ENCODE data around the gene TOR1AIP1.

TOR1AIP1 gene

GRCh38 chr1:179883040-179883744 lies 1.1 kb downstream of the TOR1AIP1 start:
- no peak for DNase-seq

GRCh38 chr1:179883745-179884138 lies 1.7 kb downstream of the TOR1AIP1 start:
- DNase-seq, result no peak

DNA sequence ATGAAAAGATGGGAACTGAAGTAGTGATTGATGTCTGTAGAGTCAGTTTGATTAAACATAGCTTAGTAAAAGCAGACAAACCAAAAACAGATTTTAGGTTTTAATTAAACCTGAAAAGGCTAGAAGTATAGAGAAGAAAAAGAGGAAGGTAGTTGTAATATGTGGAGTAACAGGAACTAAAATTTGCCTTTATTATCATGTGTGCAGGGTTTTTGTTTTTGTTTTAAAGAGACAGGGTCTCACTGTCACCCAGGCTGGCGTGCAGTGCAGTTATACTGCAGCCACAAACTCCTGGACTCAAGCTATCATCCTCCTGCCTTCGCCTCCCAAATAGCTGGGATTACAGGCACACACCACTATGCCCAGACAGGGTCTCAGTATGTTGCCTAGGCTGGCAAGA lies 6.0 kb downstream of the TOR1AIP1 start:
- no peak for DNase-seq

- DNase-seq, result no peak
Observed at GRCh38 chr1:179889589-179889988, 7.5 kb downstream of the TOR1AIP1 start.

DNA sequence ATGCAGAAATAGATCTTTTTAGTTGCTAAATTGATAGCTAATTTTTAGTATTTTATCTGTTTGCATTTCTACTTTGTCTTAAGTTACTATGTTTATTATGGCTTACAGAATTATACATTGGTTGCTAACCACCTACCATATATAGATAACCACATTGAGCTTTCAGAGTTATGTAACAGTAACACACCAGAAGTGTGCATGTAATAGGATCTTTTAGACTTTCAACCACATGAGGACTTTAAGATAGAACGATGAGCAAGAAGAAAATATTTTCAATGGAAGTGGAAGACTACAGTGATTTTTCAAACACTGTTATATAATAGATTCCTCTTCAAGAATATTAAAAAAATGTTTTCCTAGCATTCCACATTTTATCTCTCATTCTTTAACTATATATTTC lies 28.8 kb downstream of the TOR1AIP1 start:
- no peak for DNase-seq

- DNase-seq, result no peak
Observed at GRCh38 chr1:179911812-179912211, 29.7 kb downstream of the TOR1AIP1 start.

GRCh38 chr1:179917601-179918429 lies 35.7 kb downstream of the TOR1AIP1 start:
- no peak for DNase-seq

DNA sequence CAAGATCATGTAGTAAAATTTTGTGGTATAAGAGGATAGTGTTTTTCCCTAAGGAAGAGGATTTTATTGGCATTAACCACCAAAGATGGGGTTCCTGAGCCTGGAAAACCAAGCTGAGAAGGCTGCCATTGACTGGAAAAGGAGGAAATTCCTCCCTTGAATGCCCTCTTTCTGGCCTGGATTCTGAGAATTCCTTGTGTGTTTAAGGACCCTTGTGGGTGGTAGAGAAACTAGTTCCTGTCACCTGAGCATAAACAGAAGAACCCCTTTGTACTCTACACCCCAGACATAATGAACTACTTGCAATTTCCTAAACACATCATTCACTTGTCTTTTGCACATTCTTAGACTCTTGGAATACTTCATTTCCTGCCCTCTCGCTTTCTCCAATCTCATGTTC lies 39.4 kb downstream of the TOR1AIP1 start:
- no peak for DNase-seq

- no peak for DNase-seq
Observed at GRCh38 chr1:179921981-179922872, 40.1 kb downstream of the TOR1AIP1 start.

DNA sequence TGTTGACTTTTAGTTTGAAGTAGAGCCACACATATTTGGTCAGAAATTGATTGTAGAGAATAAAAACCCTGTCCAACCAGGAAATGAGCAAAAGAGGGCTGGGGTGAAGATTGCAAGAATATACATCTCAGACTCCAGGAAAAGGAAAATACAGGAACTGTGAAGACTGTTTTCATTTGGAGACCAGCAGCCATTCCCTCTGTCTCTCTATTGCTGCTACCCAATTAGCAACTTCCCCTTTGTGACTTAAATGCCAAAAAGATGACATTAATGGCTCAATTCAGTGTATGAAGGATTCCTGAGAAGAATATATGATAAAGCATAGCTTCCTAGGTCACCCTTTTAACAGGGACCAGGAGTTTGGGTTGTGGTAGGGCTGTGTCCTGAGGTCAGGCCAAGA lies 40.9 kb downstream of the TOR1AIP1 start:
- no peak for DNase-seq

DNA sequence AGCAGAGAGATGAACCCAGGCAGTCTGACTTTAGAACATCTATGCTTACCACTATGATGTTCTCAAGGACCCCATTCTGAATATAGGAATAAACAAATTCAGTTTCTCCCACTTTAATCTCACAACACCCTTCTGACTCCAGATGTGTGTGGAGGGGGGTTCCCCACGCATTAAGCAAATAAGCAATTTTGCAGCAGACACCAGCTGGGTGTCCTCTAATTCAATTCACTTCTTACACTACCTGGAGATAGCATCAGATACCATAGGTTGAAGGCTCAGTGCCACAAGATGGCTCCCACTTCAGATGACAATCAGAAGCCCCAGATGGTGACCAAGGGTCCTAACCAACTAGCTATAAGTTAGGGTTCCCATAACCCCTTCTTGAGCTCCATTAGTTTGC lies 42.2 kb downstream of the TOR1AIP1 start:
- no peak for DNase-seq

DNA sequence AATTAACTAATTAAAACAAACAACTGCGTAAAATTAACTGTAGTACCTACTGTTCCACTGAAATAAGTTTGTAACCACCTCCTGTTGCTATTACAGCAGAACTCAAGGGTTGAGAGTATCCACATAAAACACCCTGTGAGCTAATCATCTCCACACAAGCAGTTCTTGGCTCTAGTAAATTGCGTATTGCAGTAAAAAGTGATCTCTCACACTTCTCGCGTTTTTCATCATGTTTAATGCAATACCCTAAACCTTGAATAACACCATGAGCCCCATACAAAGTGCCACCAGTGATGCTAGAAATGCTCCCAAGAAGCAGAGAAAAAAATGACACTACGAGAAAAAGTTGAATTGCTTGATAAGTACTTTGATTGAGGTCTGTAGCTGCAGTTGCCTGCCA lies 43.2 kb downstream of the TOR1AIP1 start:
- DNase-seq, result no peak

DNA sequence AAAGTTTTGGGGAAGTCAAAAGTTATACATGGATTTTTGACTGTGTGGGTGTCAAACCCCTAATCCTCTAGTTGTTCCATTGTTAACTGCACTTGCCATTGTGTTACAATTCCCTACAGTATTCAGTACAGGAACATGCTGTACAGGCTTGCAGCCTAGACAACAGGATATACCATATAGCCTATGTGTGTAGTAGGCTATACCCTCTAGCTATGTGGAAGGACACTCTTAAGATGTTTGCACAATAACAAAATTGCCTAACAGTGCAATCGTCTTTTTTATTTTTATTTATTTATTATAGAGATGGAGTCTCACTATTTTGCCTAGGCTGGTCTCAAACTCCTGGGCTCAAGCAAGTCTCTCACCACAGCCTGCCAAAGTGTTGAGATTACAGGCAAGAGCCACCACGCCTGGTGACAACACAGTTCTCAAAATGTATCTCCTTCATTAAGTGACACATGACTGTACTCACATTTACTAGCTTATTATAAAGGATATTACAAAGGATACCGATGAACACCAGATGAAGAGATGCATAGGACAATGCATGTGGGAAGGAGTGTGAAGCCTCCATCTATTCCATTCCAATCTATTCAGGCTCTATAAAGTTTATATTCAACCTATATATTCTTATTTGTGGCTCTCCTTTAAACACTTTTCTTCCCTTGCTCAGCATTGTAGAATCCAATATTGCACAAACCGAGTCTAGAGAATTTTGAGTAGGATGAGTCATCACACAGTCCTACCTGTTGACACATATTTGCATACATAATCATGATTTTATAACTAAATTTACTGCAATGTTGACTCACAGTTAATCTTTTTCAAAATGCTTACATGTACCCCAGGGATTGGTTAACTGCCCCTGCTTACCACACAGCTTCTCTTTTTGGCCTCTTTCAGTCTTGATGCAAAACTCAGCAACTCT lies 44.1 kb downstream of the TOR1AIP1 start:
- DNase-seq, result no peak

- no peak for DNase-seq
Observed at GRCh38 chr1:179926850-179927205, 44.7 kb downstream of the TOR1AIP1 start.

DNA sequence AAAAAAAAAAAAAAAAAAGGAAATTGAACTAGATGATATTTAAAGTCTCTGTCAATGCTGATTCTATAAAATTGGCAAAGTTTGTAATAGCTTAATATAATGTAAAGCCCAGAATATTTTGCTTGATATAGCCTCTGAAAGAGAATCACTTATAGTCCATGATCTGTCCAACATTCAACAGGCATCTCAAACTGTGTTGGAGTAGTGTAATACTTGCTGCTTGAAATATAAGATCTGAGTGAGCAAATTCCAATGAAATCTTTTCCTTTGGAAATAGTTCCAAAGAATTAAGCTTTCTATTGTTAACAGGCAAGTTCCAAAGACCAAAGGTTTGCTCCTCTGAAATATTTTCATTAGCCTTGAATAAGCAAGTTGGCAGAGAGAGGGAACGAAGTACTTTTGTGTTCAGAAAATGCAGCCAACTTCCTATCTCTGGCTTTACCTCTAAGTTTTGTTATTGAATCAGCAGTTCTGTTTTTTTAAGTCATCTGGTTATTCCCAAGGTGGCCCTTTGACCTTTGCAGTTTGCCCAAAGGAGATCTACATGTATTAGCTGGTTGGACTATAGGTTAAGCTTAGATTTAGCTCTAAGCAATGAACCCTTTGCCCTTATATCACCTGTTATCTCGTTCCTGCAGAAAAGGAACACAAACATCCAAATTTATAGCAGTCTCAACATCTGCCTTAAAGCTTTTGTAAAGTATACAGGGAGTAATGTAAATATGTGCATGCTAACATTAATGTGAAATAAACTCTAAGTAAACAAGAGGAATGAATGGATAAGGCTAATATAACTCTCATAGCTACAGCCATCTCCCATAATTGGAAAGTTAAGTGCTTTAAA lies 48.1 kb downstream of the TOR1AIP1 start:
- no peak for DNase-seq

DNA sequence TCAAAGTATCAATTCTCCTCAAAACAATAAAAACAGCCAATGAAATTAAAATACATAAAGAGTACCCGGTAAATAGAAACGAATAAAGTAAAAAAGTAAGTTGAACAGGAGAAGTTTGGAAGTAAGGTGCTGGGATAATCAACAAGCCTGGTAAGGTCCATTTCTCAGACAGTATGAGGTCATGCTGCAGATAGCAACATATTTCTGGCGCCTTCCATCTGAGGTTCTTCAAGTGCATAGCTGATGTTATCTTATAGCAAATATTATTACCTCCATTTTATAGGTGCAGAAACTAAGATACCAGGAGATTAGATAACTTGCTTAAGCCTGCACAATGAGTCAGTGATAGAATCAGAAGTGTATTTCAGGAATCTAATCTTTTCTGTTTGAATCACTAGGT lies 48.8 kb downstream of the TOR1AIP1 start:
- DNase-seq, result no peak

GRCh38 chr1:179933219-179933618 lies 51.1 kb downstream of the TOR1AIP1 start:
- no peak for DNase-seq

DNA sequence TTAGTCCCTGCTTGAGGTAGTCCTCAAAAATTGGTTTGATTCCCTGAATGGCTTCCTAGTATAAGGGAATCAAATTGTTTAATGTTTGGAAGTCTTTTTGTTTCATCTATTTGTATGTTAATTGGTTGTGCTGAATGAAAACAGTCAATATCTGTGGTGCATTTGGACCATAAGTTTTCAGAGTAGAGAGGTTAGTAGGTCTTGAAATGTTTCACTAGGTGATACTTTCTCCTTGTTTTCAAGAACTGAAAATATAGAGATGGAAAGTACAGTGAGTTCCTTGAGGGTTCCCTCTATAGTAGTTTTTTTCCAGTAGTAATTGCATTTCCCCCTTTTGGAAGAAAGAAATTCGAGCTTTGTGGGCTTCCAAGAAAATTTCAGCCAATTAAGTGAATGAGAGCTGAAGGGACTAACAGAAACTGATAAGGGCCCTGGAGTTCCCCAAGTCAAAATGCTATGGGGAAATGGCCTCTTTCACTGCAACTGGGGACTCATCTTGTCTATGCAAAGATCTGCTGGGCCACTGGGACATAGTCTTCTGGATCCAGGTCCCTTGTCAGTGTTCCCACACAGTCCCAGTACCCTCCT lies 53.9 kb downstream of the TOR1AIP1 start:
- no peak for DNase-seq

DNA sequence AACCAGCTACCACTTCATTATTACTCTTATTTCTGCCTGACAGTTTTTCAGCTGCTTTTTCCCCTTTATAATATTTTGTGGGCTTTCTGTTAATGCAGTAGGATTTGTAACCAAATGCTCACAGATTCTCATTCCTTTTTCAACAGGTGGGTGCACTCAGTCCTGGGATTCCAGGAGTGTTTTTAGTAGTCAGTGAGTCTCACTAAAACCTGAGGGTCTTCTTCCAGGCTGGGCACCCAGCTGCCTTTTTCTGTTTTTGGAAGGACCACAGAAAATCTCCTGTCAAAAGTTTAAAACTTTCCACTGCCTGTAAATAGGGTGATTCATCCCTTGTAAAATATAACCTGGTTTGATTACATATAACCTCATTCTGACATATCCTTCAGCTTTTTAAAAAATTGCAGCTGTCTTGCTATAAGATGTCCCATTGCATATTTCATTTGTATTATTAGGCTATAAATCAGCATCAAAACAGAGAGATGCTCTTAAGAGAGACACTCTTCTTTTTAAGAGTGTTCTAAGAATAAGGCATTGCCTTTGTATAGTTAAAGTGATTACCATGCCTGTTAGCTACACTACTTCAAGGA lies 55.7 kb downstream of the TOR1AIP1 start:
- DNase-seq, result no peak

DNA sequence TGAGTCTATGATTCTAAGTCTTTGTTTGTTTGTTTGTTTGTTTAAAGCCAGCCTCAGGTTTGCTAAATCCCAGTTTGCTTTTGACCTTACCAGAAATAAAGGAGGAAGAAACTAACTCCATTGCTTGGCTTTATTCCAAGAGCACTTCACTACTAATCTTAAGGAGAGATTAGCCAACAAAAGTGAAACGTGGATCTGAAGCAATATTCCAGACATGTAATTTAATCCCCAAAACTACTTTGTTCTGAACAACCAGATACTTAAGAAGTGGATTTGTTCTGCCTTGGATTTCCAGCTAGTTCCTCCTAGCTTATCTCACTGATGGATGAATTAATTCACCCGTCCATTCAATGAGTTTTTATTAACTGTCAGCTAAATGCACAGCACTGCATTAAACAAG lies 56.7 kb downstream of the TOR1AIP1 start:
- no peak for DNase-seq

DNA sequence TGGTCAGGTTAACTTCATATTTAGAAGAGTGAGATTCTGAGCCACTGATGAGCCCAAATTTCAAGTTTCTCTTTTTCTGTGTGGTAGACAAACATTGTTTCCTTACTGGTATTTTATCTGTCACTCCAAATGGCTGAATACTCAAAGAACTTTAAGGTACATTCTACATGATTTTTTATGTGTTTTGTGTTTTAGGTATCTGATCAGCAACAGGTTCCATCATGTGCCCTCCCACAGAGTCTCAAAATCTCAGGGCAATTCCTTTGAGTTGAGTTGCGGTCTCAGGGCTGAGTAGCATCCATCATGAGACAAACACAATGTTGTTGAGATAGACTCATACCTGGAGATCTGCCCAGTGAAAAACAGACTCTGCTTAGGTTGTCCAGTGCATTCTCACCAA lies 57.9 kb downstream of the TOR1AIP1 start:
- DNase-seq, result no peak

Data from activated CD4-positive, CD25-positive, alpha-beta regulatory T cell treated with anti-CD3 and anti-CD28 coated beads, Interleukin-2, amount 50 U/mL, for 72 hours (primary cell).